ENCODE data around the gene DNLZ. TPM values are rescaled to one million over a fixed set of nuclear protein-coding genes. Genes with fewer than 3 reads are reported as not detected.

Gene DNLZ
- total and polyA plus RNA-seq, 4 donors = 12.4 to 18.1 (median 14.9) TPM

DNA sequence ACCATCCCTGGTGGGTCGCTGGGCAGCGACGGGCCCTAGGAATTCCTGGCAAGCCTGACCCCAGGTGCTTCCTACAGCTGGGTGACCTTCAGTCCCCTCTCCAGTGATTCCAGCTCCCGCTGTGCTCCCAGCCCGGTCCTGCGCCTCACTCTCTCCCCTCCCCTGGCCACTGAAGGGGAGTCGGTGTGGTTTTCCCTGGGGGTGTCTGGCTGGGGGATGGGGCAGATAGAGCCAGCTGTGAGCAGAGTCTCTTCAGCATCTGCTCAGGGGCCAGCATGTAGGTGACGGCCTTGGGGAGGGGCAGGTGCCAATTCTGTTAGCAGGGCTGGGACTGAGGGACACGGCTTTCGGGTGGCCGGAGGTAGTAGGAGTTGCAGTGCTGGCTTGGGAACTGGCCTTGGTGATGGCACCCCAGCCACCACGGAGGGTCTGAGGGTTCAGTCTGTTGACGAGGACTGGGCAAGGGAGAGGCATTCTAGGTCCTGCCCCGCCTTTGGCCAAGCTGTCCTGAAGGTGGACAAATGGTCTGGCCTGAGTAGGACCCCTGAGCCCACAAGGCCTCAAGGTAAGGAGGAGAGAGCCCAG lies 33.0 kb downstream of the DNLZ start:
- Histone ChIP-seq H3K36me3 (ENCODE audit: control insufficient read depth in 1 of 2, insufficient read depth in 2 of 2, low read length in 1 of 2) (no peaks in the 10 kb centered on the region), H3K27me3 (ENCODE audit: control insufficient read depth in 1 of 2, insufficient read depth in 2 of 2, low read length in 1 of 2) (no peaks in the 10 kb centered on the region), H3K4me1 (ENCODE audit: control insufficient read depth in 1 of 2, insufficient read depth in 2 of 2, low read length in 2 of 2) (no peaks in the 10 kb centered on the region), H3K9me3 (ENCODE audit: control insufficient read depth, low read length) (no peaks in the 10 kb centered on the region), H3K4me3 (ENCODE audit: low read length in 2 of 2) (no peak overlapping the region), H3K27ac (ENCODE audit: low read depth in 1 of 2, low read length in 2 of 2) (no peak overlapping the region)
- intact Hi-C loops (cut with DNase I) = no loop called here
- ATAC-seq (ENCODE audit: low FRiP score) (no peak), DNase-seq (no peak)
- 84 to 86% methylated on average over 14 of the region's 14 CpGs for WGBS, 2 donors

DNA sequence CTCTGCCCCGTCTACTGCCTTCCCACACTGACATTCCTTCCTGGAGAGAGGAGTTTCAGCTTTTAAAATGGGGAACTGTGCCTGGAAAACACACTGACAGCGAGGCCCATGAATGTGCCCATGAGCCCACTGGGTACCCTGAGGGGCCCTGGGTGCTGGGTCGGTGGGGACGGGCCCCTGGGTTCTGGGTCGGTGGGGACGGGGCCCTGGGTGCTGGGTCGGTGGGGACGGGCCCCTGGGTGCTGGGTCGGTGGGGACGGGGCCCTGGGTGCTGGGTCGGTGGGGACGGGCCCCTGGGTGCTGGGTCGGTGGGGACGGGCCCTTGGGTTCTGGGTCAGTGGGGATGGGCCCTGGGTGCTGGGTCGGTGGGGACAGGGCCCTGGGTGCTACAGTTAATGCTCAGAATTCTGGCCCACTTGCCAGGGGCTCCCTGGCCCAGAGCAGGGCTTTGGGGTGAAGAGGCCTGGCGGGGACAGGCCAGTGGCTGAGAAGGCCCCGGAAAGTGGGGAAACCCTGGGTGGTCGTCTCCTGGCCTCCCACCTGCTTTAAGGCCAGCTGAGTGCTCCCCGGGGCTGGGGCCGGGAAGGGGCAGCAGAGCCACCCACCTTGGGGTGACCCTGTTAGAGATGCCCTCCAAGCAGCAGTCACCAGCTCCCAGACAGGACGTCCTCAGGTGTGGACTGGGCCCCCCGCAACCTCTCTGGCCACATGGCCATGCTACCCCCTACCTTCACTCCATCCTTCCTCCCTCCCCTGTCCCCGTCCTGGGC lies 33.7 kb downstream of the DNLZ start:
- ATAC-seq (ENCODE audit: low FRiP score) (no peak), DNase-seq (no peak)
- H3K27me3 ChIP-seq (ENCODE audit: control insufficient read depth in 1 of 2, insufficient read depth in 2 of 2, low read length in 1 of 2) = no peaks in the 10 kb centered on the region
- no peaks in the 10 kb centered on the region for H3K9me3 ChIP-seq (ENCODE audit: control insufficient read depth, low read length)
- intact Hi-C loops (cut with DNase I) = loop anchor here in 1 of 2 donors (5.0 kb wide), 1 partner anchor 32 kb away; the partner anchor contains the start of gene DNLZ
- H3K4me3 ChIP-seq (ENCODE audit: low read length in 2 of 2) = no peak overlapping the region
- no peak overlapping the region for H3K27ac ChIP-seq (ENCODE audit: low read depth in 1 of 2, low read length in 2 of 2)
- no peaks in the 10 kb centered on the region for H3K4me1 ChIP-seq (ENCODE audit: control insufficient read depth in 1 of 2, insufficient read depth in 2 of 2, low read length in 2 of 2)
- H3K36me3 ChIP-seq (ENCODE audit: control insufficient read depth in 1 of 2, insufficient read depth in 2 of 2, low read length in 1 of 2) = no peaks in the 10 kb centered on the region
- WGBS, 2 donors = 89 to 90% methylated on average over 19 to 23 of the region's 23 CpGs

DNA sequence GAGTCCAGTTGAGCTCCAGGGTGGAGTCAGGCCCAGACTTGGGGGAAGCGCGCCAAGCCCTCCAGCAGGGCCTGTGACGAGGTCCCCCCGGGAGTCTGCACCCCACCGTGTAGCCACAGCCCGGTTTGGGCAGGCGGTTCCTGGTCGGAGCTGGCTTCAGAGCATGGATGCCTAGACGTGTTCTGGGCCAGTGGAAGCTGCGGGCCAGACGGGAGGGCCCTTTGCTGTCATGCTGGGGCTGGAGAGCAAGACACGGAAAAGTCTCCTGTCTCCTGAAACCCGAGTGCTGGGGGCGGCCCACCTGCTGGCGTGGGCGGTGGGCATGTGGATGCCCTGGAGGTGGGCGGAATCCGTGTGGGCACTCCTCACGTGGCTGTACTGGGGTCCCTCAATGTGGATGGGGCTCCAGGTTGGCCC lies 34.3 kb downstream of the DNLZ start:
- Histone ChIP-seq H3K4me3 (ENCODE audit: low read length in 2 of 2) (no peak overlapping the region), H3K9me3 (ENCODE audit: control insufficient read depth, low read length) (no peaks in the 10 kb centered on the region), H3K27ac (ENCODE audit: low read depth in 1 of 2, low read length in 2 of 2) (no peak overlapping the region), H3K4me1 (ENCODE audit: control insufficient read depth in 1 of 2, insufficient read depth in 2 of 2, low read length in 2 of 2) (no peaks in the 10 kb centered on the region), H3K36me3 (ENCODE audit: control insufficient read depth in 1 of 2, insufficient read depth in 2 of 2, low read length in 1 of 2) (no peaks in the 10 kb centered on the region), H3K27me3 (ENCODE audit: control insufficient read depth in 1 of 2, insufficient read depth in 2 of 2, low read length in 1 of 2) (no peaks in the 10 kb centered on the region)
- WGBS, 2 donors = 51 to 56% methylated on average over 19 of the region's 19 CpGs
- DNase-seq = no peak
- intact Hi-C loops (cut with DNase I) = loop anchor here in 1 of 2 donors (5.0 kb wide), 1 partner anchor 33 kb away; the partner anchor contains the start of gene DNLZ
- ATAC-seq (ENCODE audit: low FRiP score) = no peak

DNA sequence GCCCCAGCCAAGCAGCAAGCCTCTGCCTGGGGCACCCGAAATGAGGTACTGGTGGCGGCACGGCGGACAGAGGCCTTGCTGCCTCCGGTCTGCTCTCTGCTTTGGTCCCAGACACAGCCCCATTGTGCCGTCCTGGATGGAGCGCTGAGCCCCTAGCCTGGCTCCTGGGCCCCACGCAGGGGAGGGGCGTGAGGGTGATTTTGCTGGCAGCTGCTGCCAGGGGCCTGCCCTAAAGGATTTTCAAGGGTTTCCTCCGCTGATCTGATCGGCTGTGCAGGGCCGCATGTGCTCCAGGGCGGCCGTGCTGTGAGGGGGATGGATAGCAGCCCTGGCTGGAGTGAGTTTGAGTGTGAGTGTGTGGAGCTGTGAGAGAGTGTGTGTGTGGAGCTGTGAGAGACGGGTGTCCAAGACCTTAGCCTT lies 34.9 kb downstream of the DNLZ start:
- H3K27me3 ChIP-seq (ENCODE audit: control insufficient read depth in 1 of 2, insufficient read depth in 2 of 2, low read length in 1 of 2) = no peaks in the 10 kb centered on the region
- DNase-seq (no peak), ATAC-seq (ENCODE audit: low FRiP score) (no peak)
- WGBS, 2 donors = 2 to 4% methylated on average over 15 of the region's 15 CpGs
- no peak overlapping the region for H3K4me3 ChIP-seq (ENCODE audit: low read length in 2 of 2)
- no peaks in the 10 kb centered on the region for H3K36me3 ChIP-seq (ENCODE audit: control insufficient read depth in 1 of 2, insufficient read depth in 2 of 2, low read length in 1 of 2)
- no peak overlapping the region for H3K27ac ChIP-seq (ENCODE audit: low read depth in 1 of 2, low read length in 2 of 2)
- intact Hi-C loops (cut with DNase I) = loop anchor here in 1 of 2 donors (5.0 kb wide), 1 partner anchor 34 kb away; the partner anchor contains the start of gene DNLZ
- no peaks in the 10 kb centered on the region for H3K9me3 ChIP-seq (ENCODE audit: control insufficient read depth, low read length)
- H3K4me1 ChIP-seq (ENCODE audit: control insufficient read depth in 1 of 2, insufficient read depth in 2 of 2, low read length in 2 of 2) = no peaks in the 10 kb centered on the region

DNA sequence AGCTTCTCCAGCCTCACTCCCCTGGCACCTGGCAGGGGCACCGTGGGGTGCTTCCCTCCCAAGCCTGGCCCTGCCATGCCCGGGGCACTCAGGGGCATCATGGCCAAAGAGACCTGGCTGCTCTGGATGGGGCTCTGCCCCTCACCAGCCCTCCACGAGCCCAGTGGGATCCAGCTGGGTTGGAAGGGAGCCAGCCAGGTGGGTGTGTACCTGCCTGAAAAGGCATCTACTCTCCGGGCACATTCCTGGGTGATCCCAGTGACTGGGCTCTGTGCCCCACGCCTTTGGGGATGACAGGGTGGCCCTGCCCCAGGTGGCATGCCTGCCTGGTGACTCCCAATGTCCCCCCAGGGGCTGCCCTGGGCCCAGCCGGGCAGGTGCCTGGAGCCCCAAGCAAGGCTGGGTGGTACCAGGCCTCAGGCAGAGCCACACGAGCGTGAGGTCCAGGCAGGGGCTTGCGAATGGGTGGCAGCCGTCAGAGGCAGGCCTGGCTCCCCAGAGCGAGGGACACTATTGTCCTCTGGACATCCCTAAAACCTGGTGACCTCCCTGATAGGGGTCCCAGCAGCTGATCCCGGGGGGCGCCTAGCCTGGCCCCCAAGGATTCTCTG lies 35.4 kb downstream of the DNLZ start:
- no peak for ATAC-seq (ENCODE audit: low FRiP score)
- DNase-seq = no peak
- H3K4me3 ChIP-seq (ENCODE audit: low read length in 2 of 2) = peak overlapping the region; percentile 36 to 48
- H3K36me3 ChIP-seq (ENCODE audit: control insufficient read depth in 1 of 2, insufficient read depth in 2 of 2, low read length in 1 of 2) = no peaks in the 10 kb centered on the region
- no peaks in the 10 kb centered on the region for H3K4me1 ChIP-seq (ENCODE audit: control insufficient read depth in 1 of 2, insufficient read depth in 2 of 2, low read length in 2 of 2)
- 4 to 6% methylated on average over 12 to 13 of the region's 13 CpGs for WGBS, 2 donors
- no peaks in the 10 kb centered on the region for H3K9me3 ChIP-seq (ENCODE audit: control insufficient read depth, low read length)
- intact Hi-C loops (cut with DNase I) = loop anchor here in 1 of 2 donors (5.0 kb wide), 1 partner anchor 34 kb away; the partner anchor contains the start of gene DNLZ
- H3K27me3 ChIP-seq (ENCODE audit: control insufficient read depth in 1 of 2, insufficient read depth in 2 of 2, low read length in 1 of 2) = no peaks in the 10 kb centered on the region
- no peak overlapping the region for H3K27ac ChIP-seq (ENCODE audit: low read depth in 1 of 2, low read length in 2 of 2)

DNA sequence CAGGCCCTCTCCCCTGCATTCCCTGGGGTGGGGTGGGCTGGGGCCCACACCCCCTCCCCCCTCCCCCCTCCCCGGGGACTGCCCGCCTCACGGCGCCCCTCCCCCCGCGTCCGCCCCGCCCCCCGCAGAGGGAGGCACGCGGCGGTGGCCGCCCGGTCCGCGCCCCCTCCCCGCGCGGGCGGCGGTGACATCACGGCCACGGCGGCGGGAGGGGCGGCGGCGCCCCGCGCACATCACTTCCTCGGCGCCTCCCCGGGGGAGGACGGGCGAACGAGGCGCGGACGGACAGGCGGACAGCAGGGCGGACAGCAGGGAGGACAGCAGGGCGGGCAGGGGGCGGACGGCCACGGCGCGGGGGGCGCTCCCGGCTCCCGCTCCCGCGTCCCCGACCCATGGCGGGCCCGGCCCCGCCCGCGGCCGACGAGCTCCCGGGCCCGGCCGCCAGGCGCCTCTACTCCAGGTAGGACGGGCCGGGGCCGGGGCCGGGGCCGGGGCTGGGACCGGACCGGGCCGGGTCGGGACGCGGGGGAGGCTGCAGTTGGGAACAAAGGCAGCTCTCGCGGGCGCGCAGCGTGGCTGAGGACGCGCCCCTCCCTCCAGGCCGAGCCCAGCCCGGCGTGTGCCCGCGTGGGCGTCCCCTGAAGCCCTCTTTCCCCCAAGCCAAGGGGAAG lies 36.1 kb downstream of the DNLZ start, which contains the start of gene GPSM1:
TSS of gene GPSM1 (plus strand) at position 236 of the 671 bp plus-strand sequence. CDS start at position 393, 157 bp downstream.
- WGBS, 2 donors = 0 to 1% methylated on average over 4 to 88 of the region's 88 CpGs
- intact Hi-C loops (cut with DNase I) = loop anchor here in 1 of 2 donors (5.0 kb wide), 1 partner anchor 35 kb away; the partner anchor contains the start of gene DNLZ
- H3K27me3 ChIP-seq (ENCODE audit: control insufficient read depth in 1 of 2, insufficient read depth in 2 of 2, low read length in 1 of 2) = no peaks in the 10 kb centered on the region
- peak within 1 kb of the TSS; percentile 36 to 48 for H3K4me3 ChIP-seq (ENCODE audit: low read length in 2 of 2)
- H3K27ac ChIP-seq (ENCODE audit: low read depth in 1 of 2, low read length in 2 of 2) = peak within 1 kb of the TSS in 1 of 2 donors; percentile 2
- no peaks in the 10 kb centered on the region for H3K4me1 ChIP-seq (ENCODE audit: control insufficient read depth in 1 of 2, insufficient read depth in 2 of 2, low read length in 2 of 2)
- peak in 1 of 2 donors; percentile 89 for DNase-seq
- peak; percentile 44 for ATAC-seq (ENCODE audit: low FRiP score)
- H3K9me3 ChIP-seq (ENCODE audit: control insufficient read depth, low read length) = no peaks in the 10 kb centered on the region
- no peaks in the 10 kb centered on the region for H3K36me3 ChIP-seq (ENCODE audit: control insufficient read depth in 1 of 2, insufficient read depth in 2 of 2, low read length in 1 of 2)

DNA sequence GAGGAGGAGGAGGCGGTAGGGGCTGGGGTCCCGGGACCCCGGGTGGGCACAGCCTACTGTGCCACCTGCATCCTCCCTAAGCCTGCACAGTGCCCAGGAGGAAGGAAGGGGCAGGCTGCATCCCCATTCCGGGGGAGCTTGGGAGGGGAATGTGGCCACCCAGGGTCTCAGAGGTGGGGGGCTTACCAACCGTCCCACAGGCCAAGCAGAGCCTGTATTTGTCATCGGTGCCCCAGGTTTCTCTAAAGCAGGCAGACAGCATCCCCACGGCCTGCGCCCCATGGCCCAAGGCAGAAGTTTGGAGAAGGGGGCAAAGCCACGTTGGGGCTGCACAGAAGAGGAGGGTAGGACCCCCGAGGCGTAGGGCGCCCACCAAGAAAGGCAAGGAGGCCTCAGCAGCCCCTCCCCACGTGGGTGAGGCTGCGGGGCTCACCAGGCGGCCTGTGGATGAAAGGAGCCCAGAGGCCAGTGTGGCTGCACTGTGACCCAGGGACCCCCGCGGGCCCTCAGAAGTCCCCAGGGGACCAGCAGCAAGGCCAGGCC lies 36.7 kb downstream of the DNLZ start:
- H3K9me3 ChIP-seq (ENCODE audit: control insufficient read depth, low read length) = no peaks in the 10 kb centered on the region
- DNase-seq (no peak), ATAC-seq (ENCODE audit: low FRiP score) (no peak)
- H3K36me3 ChIP-seq (ENCODE audit: control insufficient read depth in 1 of 2, insufficient read depth in 2 of 2, low read length in 1 of 2) = no peaks in the 10 kb centered on the region
- WGBS, 2 donors = 44 to 48% methylated on average over 17 of the region's 17 CpGs
- peak overlapping the region in 1 of 2 donors; percentile 2 for H3K27ac ChIP-seq (ENCODE audit: low read depth in 1 of 2, low read length in 2 of 2)
- H3K27me3 ChIP-seq (ENCODE audit: control insufficient read depth in 1 of 2, insufficient read depth in 2 of 2, low read length in 1 of 2) = no peaks in the 10 kb centered on the region
- no peaks in the 10 kb centered on the region for H3K4me1 ChIP-seq (ENCODE audit: control insufficient read depth in 1 of 2, insufficient read depth in 2 of 2, low read length in 2 of 2)
- intact Hi-C loops (cut with DNase I) = loop anchor here in 1 of 2 donors (5.0 kb wide), 1 partner anchor 35 kb away; the partner anchor contains the start of gene DNLZ
- H3K4me3 ChIP-seq (ENCODE audit: low read length in 2 of 2) = peak overlapping the region; percentile 36 to 48

Data from aorta (tissue), 5 donors.